Ascending aorta (tissue), 2 donors: ENCODE data around the gene POGLUT2. TPM values are rescaled to one million over a fixed set of nuclear protein-coding genes. Genes with fewer than 3 reads are reported as not detected.
A peak's percentile ranks its signal among the peaks of the same experiment; 100 is the strongest.

Experiments
- DNase-seq, 2 donors: peaks; one replicate each; pipeline ENCODE4 v3.0.0-alpha.2; 2019; ENCODE audit warnings: low spot score in 2 of 2
- H3K27ac ChIP-seq, 2 donors: fragments of 200-600 bp; sonication (generic); one replicate each; pipeline ENCODE4 v1.5.1; 2016 to 2017; ENCODE audit warnings: mild to moderate bottlenecking in 1 of 2
- H3K27me3 ChIP-seq: fragments of 200-600 bp; sonication (generic); one replicate; pipeline ENCODE4 v1.5.1; 2017
- H3K36me3 ChIP-seq, 2 donors: fragments of 200-600 bp; sonication (generic); one replicate each; pipeline ENCODE4 v1.5.1; 2016
- H3K4me1 ChIP-seq, 2 donors: fragments of 200-600 bp; sonication (generic); one replicate each; pipeline ENCODE4 v1.5.1; 2016 to 2017; ENCODE audit warnings: mild to moderate bottlenecking in 1 of 2
- H3K4me3 ChIP-seq, 2 donors: fragments of 200-600 bp; sonication (generic); one replicate each; pipeline ENCODE4 v1.5.1; 2016 to 2017; ENCODE audit warnings: mild to moderate bottlenecking in 1 of 2
- H3K9me3 ChIP-seq, 2 donors: fragments of 200-600 bp; sonication (generic); one replicate each; pipeline ENCODE4 v1.5.1; 2016
- intact Hi-C: fragments of 100-400 bp; cut with DNase I; formaldehyde crosslinking; loops from one replicate; pipeline ENCODE4 v1.15.1; 2023
- total RNA-seq: library from RNA; depleted of rRNA; stranded (reverse); fragments of >200 nt; gene quantifications from one replicate; pipeline ENCODE4 v1.1.0, GENCODE V29; 2016
- TF ChIP-seq, protein P1 (sequence below), 3 experiments: fragments of 200-600 bp in 2 of 3; fragments of 450-650 bp in 1 of 3; sonication (generic) in 2 of 3; IDR thresholded peaks; one replicate each; pipeline ENCODE4 v1.5.1; 2016 to 2019; ENCODE audit warnings: antibody characterized with exemption in 3 of 3, mild to moderate bottlenecking in 1 of 3, moderate library complexity in 1 of 3

Gene POGLUT2
- total RNA-seq = 38.0 TPM

DNA sequence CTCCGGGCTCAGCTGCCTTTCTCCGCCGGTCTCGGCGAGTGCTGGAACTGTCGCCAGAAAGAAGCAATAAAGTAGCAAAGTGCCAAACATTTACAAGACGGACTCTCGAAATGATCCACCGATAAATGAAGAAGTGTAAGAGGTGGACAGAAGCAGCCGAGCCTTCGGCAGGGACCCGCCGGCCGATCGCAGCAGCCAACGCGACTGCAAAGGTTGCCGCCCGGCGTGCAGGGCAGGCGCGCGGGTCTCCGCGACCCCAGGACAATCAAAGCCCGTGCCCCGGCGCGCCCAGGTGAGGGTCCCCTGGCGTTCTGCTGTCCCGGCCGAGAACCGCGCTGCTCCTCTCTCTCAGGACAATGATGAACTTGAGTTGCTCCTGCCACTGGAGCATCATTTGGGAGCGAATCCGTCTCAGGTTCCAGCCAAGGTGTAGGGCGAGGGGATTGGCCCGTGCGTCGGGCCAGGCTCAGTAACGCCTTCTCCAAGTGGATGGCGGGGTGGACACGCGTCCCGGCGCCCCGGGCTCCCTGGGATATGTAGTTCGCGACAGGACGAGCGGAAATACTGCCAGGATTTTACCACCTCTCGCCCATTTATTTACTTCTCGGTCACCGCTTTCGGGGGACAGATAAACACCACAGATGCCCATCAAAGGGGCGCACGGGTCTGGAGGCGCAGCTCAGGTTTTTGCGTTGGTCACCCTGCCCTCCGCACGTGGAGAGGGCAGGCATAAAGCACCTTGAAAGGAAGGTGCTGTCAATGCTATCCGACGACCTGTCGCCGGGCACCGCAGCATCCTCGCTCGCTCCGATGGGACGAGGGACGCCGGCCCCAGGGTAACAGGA is at the start of gene POGLUT2, which contains the start of gene BIVM:
Gene POGLUT2 (minus strand): TSS at position 396 of the 845 bp plus-strand sequence. CDS start 306 bp downstream, at position 90.
Gene BIVM (plus strand): TSS at position 539 of the 845 bp plus-strand sequence. CDS start 8,149 bp downstream, outside the sequence.
- peak; percentile 65 to 94 for DNase-seq
- peak within 1 kb of the TSS; percentile 86 to 89 for H3K4me3 ChIP-seq
- H3K36me3 ChIP-seq = no peaks in the 10 kb centered on the region
- H3K9me3 ChIP-seq = no peaks in the 10 kb centered on the region
- H3K27ac ChIP-seq = peak within 1 kb of the TSS; percentile 86
- intact Hi-C loops = loop anchor here (1.0 kb wide), 1 partner anchor 47 kb away; the partner anchor contains the start of gene ERCC5
- TF ChIP-seq, protein P1, sequence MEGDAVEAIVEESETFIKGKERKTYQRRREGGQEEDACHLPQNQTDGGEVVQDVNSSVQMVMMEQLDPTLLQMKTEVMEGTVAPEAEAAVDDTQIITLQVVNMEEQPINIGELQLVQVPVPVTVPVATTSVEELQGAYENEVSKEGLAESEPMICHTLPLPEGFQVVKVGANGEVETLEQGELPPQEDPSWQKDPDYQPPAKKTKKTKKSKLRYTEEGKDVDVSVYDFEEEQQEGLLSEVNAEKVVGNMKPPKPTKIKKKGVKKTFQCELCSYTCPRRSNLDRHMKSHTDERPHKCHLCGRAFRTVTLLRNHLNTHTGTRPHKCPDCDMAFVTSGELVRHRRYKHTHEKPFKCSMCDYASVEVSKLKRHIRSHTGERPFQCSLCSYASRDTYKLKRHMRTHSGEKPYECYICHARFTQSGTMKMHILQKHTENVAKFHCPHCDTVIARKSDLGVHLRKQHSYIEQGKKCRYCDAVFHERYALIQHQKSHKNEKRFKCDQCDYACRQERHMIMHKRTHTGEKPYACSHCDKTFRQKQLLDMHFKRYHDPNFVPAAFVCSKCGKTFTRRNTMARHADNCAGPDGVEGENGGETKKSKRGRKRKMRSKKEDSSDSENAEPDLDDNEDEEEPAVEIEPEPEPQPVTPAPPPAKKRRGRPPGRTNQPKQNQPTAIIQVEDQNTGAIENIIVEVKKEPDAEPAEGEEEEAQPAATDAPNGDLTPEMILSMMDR (IDR thresholded peaks at IDR 0.05) = no peak
- H3K4me1 ChIP-seq = peaks cover 7% of the 10 kb centered on the region in 2 donors
- H3K27me3 ChIP-seq = no peaks in the 10 kb centered on the region

DNA sequence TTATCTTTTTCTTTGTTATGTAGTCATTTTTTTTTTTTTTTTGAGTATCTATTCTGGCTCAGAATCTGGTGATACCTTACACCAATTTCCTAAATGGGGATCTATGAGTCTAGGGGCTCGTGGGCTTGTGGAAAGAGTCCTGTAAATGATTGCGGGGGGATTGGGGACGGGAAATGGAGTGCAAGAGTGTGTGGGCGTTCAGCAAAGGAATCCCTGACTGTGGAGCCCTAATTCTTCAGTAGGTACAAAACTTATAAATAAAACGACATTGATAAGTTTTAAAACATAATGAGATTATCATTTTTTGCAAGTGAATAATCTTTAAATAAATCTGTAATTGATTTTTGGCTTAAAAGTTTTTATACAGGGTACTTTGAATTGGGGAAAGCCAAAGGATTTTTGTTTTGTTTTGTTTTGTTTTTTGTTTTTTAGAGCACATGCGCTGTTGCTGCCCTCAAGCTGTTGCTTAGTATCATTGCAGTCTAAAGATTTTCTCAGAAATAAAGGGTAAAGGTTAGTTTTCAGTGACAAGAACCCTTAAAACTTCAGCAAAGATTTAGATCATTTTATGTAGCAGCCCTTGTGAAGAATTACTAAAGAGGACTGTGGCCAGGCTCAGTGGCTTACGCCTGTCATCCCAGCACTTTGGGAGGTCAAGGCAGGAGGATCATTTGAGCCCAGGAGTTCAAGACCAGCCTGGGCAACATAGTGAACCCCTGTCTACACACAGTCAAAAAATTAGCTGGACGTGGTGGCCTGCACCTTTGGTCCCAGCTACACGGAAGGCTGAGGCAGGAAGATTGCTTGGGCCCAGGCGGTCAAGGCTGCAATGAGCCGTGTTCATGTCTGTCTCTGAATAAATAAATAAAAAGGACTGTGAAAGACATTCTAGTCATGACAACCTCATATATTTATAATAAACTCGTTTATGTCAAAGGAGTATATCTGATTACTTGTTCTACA is 48.8 kb upstream of the POGLUT2 start:
- intact Hi-C loops = loop anchor here (5.0 kb wide), 1 partner anchor 455 kb away; no protein-coding TSS in a partner anchor
- H3K4me1 ChIP-seq = peaks cover 0 to 4% of the 10 kb centered on the region in 2 donors
- no peaks in the 10 kb centered on the region for H3K9me3 ChIP-seq
- DNase-seq = no peak
- peak overlapping the region; percentile 69 to 91 for H3K4me3 ChIP-seq
- no peaks in the 10 kb centered on the region for H3K36me3 ChIP-seq
- H3K27ac ChIP-seq = peak overlapping the region; percentile 95
- TF ChIP-seq, protein P1 (IDR thresholded peaks at IDR 0.05) = peak; percentile 27 to 73 (median 56)
- no peaks in the 10 kb centered on the region for H3K27me3 ChIP-seq

DNA sequence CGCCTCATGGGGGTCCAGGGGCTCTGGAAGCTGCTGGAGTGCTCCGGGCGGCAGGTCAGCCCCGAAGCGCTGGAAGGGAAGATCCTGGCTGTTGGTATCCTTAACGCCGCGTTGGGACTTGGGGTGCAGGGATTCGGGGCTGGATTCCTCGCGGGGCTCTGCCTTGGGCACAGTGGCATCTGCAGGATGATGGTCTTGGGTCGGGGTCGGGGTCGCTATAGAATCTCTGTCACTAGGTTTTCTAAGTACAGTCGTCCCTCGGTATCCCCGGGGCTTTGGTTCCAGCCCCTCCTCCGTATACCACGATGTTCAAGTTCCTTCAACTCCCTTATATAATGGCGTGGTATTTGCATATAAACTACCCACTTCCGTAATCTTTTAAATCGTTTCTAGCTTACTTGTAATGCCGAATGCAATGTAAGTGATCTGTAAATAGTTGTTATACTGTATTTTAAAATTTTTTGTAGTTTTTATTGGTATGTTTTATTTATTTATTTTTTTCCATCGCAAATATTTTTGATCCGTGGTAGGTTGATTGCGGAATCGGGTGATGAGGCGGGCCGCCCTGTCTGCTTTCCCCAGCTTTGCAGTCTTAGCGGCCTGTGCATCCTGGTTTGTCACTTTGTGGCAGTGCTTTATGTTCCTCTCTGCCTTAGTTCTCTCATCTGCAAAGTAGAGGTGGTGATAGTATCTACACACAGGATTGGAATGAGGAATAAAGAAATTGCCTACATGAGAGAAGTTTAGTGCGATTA is 47.7 kb upstream of the POGLUT2 start:
- Histone ChIP-seq H3K36me3 (no peaks in the 10 kb centered on the region), H3K9me3 (no peaks in the 10 kb centered on the region), H3K27ac (peak overlapping the region; percentile 95), H3K4me3 (peak overlapping the region; percentile 69 to 91), H3K4me1 (peaks cover 0 to 4% of the 10 kb centered on the region in 2 donors), H3K27me3 (no peaks in the 10 kb centered on the region)
- TF ChIP-seq, protein P1 (IDR thresholded peaks at IDR 0.05) = no peak
- intact Hi-C loops = loop anchor here (1.0 to 5.0 kb wide), 2 partner anchors 47 to 454 kb away; partner anchors contain the start of gene BIVM
- DNase-seq = peak in 1 of 2 donors; percentile 72

DNA sequence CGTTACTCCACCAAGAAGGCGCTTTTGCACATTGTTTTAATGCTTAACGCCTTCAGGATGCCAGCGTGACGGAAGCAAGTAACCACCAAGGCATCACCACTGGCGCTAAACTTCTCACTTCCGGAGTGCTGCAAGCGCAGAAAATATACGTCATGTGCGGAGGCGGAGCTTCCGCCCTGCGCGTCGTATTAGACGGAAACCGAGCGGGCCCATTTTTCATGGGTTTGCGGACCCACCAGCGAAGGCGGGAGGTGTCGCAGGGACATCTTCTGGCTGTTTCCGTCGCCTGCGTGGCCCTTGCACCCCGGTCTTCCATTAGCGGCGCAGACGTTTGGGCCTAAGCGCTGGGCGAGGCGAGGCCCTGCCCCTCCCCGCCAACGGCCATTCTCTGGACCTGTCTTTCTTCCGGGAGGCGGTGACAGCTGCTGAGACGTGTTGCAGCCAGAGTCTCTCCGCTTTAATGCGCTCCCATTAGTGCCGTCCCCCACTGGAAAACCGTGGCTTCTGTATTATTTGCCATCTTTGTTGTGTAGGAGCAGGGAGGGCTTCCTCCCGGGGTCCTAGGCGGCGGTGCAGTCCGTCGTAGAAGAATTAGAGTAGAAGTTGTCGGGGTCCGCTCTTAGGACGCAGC is 47.0 kb upstream of the POGLUT2 start, which contains the start of gene ERCC5:
Gene ERCC5 (plus strand): TSS at position 403 of the 631 bp plus-strand sequence. CDS start 235 bp downstream, outside the sequence.
- peak; percentile 74 to 96 for DNase-seq
- Histone ChIP-seq H3K36me3 (no peaks in the 10 kb centered on the region), H3K4me1 (peaks cover 0 to 4% of the 10 kb centered on the region in 2 donors), H3K9me3 (no peaks in the 10 kb centered on the region), H3K27me3 (no peaks in the 10 kb centered on the region), H3K4me3 (peak within 1 kb of the TSS; percentile 69 to 91), H3K27ac (peak within 1 kb of the TSS; percentile 95)
- TF ChIP-seq, protein P1 (IDR thresholded peaks at IDR 0.05) = no peak
- intact Hi-C loops = loop anchor here (1.0 to 5.0 kb wide), 4 partner anchors 46 to 453 kb away; partner anchors contain the start of genes BIVM, TEX30 and TPP2
